Tibial nerve (tissue), 4 donors: ENCODE data around the gene TPK1.
"Not testable (repeated sequence)": the region's sequence is repeated elsewhere in the genome, so short reads cannot be mapped to it uniquely, and the experiment has no call there.

Experiments used
- EP300 ChIP-seq, 2 donors: sonication (generic); formaldehyde crosslinking; IDR thresholded peaks; one replicate each; pipeline ENCODE4 v1.6.1; 2017; ENCODE audit warnings: antibody characterized with exemption in 2 of 2, mild to moderate bottlenecking in 1 of 2
- POLR2A ChIP-seq, 2 donors: fragments of 450-650 bp; IDR thresholded peaks; one replicate each; pipeline ENCODE4 v1.6.1; 2017; ENCODE audit warnings: antibody characterized with exemption in 2 of 2, mild to moderate bottlenecking in 2 of 2, moderate library complexity in 2 of 2
- TF ChIP-seq, protein P1 (sequence below), 5 experiments: fragments of 200-600 bp in 3 of 5; fragments of 450-650 bp in 2 of 5; sonication (generic) in 3 of 5; IDR thresholded peaks; one replicate each; pipeline ENCODE4 v1.5.1; 2016 to 2019; ENCODE audit warnings: antibody characterized with exemption in 5 of 5, mild to moderate bottlenecking in 3 of 5, moderate library complexity in 2 of 5

DNA sequence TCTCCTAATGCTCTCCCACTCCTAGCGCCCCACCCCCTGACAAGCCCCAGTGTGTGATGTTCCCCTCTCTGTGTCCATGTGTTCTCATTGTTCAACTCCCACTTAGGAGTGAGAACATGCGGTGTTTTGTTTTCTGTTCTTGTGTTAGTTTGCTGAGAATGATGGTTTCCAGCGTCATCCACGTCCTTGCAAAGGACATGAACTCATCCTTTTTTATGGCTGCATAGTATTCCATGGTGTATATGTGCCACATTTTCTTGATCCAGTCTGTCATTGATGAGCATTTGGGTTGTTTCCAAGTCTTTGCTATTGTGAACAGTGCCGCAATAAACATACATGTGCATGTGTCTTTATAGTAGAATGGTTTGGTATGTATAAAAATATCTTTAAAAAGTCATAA is 261.1 kb downstream of the TPK1 start:
- TF ChIP-seq POLR2A, EP300 (IDR thresholded peaks at IDR 0.05): not testable (repeated sequence)
- TF ChIP-seq, protein P1, sequence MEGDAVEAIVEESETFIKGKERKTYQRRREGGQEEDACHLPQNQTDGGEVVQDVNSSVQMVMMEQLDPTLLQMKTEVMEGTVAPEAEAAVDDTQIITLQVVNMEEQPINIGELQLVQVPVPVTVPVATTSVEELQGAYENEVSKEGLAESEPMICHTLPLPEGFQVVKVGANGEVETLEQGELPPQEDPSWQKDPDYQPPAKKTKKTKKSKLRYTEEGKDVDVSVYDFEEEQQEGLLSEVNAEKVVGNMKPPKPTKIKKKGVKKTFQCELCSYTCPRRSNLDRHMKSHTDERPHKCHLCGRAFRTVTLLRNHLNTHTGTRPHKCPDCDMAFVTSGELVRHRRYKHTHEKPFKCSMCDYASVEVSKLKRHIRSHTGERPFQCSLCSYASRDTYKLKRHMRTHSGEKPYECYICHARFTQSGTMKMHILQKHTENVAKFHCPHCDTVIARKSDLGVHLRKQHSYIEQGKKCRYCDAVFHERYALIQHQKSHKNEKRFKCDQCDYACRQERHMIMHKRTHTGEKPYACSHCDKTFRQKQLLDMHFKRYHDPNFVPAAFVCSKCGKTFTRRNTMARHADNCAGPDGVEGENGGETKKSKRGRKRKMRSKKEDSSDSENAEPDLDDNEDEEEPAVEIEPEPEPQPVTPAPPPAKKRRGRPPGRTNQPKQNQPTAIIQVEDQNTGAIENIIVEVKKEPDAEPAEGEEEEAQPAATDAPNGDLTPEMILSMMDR (IDR thresholded peaks at IDR 0.05): not testable (repeated sequence)
